Measurements from ENCODE around the gene ZC3HAV1.

Gene ZC3HAV1

DNA sequence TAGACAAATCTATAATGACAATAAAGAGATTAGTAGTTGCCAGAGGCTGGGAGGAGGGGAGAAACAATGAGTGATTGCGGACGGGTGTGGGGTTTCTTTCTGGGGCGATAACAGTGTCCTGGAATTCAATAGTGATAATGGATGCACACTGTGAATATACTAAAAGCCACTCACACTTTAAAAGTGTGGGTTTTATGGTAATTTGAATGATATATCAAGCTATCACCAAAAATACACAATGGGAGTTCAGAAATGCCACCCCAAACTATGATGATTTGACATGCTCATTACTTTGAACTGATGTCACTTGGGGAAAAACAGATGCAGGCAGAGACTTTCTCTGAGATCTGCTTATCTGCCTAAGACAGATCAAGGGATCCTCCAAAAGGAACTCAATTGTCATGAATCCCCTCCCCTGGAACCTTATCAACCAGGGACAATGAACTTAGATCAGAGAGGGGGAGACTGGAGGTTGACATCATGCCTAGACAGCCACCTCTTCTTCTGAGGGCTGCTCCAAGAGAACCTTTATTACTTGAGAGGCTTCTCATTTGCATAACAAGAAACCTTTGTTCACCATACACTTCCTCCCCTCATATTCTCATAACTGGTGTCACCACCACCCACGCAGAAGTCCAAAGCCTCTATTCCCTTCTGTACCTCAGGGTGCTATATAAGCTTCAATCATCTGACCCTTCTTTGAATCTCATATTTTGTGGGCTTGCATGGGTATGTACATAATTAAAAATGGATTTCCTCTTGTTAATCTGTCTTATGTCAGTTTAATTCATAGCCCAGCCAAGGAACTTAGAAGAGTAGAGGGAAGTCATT lies 14.8 kb upstream of the ZC3HAV1 start:
- no peak overlapping the region for H3K4me2 ChIP-seq (ENCODE audit: low read length)
- no peaks in the 10 kb centered on the region for H3K36me3 ChIP-seq (ENCODE audit: insufficient read depth, low read length)
- no peak overlapping the region for H3K4me3 ChIP-seq (ENCODE audit: low read length)
- H3K9ac ChIP-seq (ENCODE audit: low read depth, low read length): no peak overlapping the region
- no peaks in the 10 kb centered on the region for H3K9me3 ChIP-seq (replicated peaks; ENCODE audit: low read length)
- H3K27me3 ChIP-seq (ENCODE audit: control insufficient read depth, insufficient read depth, low read length): peaks cover 36% of the 10 kb centered on the region
- no peaks in the 10 kb centered on the region for H3K4me1 ChIP-seq (ENCODE audit: control insufficient read depth, insufficient read depth, low read length)

DNA sequence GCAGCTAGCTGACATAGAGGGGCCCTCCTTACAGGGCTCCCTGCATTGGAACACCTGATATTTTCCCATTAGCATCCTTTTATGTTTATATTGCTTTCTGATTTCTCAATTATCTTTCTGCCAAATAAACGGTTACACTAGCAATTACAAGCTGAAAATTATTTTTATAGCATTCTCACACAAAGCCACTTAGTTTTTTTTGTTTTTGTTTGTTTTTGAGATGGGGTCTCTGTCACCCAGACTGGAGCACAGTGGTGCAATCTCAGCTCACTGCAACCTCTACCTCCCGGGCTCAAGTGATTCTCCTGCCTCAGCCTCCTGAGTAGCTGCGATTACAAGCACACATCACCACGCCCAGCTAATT lies 9.9 kb upstream of the ZC3HAV1 start:
- Histone ChIP-seq H3K4me3 (ENCODE audit: low read length) (no peak overlapping the region), H3K4me2 (ENCODE audit: low read length) (no peak overlapping the region), H3K36me3 (ENCODE audit: insufficient read depth, low read length) (no peaks in the 10 kb centered on the region), H3K9ac (ENCODE audit: low read depth, low read length) (no peak overlapping the region), H3K27me3 (ENCODE audit: control insufficient read depth, insufficient read depth, low read length) (peaks cover 23% of the 10 kb centered on the region), H3K4me1 (ENCODE audit: control insufficient read depth, insufficient read depth, low read length) (peaks cover 12% of the 10 kb centered on the region), H3K9me3 (replicated peaks; ENCODE audit: low read length) (no peaks in the 10 kb centered on the region)

DNA sequence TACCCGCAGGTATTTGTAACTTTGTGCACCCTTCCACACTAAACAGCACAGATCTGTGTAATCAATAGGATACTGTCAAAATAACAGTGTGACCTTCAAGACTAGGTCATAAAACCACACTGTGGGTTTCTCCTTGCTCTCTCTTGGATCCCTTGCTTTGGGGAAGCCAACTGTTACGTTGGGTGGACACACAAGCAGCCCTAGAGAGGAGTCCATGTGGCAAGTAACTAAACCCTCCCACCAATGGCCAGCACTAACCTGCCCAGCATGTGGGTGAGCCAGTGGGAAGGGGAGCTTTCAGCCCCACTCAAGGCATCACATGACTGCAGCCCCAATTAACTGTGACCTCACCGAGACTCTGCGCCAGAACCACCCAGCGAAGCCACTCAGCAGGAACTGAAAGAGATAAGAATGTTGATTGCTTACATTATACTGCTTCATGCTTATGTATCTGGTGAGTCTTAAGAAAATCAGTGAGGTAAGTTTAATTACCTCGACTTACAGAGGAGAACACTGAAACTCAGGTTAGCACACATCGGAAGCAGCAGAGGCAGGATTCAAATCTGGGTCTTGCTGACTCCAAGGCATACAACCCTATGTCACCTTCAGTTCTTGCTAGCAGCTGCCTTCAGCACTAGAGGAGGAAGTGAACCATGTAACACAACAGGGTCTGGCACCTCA lies 9.4 kb upstream of the ZC3HAV1 start:
- Histone ChIP-seq H3K9me3 (replicated peaks; ENCODE audit: low read length) (no peaks in the 10 kb centered on the region), H3K4me2 (ENCODE audit: low read length) (no peak overlapping the region), H3K9ac (ENCODE audit: low read depth, low read length) (no peak overlapping the region), H3K4me1 (ENCODE audit: control insufficient read depth, insufficient read depth, low read length) (peaks cover 12% of the 10 kb centered on the region), H3K4me3 (ENCODE audit: low read length) (no peak overlapping the region), H3K27me3 (ENCODE audit: control insufficient read depth, insufficient read depth, low read length) (peaks cover 19% of the 10 kb centered on the region), H3K36me3 (ENCODE audit: insufficient read depth, low read length) (no peaks in the 10 kb centered on the region)

DNA sequence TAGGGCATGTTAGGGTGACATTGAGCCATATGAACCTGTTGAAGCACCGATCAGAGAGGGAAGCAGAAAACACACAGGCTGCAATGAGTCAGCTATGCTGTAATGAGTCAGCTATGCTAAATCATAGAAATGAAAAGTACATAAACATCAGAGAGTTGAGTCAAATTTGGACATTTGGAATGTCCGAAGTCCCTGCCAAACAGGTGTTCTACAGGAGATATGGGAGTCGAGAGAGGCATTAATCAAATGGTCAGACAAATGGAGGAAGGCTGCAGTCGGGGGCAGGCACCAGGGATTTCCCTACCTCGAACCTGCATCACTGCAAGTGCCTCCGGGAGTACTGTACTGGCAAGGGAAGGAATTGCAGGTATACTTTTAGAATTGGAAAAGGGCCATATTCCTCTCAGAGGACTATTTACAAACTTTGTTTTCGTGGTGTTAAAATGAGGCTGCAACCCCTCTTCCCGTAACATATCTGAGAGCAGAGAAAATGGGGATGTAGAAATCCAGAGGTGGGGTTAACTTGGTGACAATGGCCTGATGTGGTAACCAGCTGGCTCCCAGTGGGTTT lies 8.8 kb upstream of the ZC3HAV1 start:
- Histone ChIP-seq H3K4me3 (ENCODE audit: low read length) (no peak overlapping the region), H3K36me3 (ENCODE audit: insufficient read depth, low read length) (no peaks in the 10 kb centered on the region), H3K27me3 (ENCODE audit: control insufficient read depth, insufficient read depth, low read length) (peaks cover 13% of the 10 kb centered on the region), H3K9ac (ENCODE audit: low read depth, low read length) (no peak overlapping the region), H3K4me1 (ENCODE audit: control insufficient read depth, insufficient read depth, low read length) (peaks cover 12% of the 10 kb centered on the region), H3K9me3 (replicated peaks; ENCODE audit: low read length) (no peaks in the 10 kb centered on the region), H3K4me2 (ENCODE audit: low read length) (peak overlapping the region; percentile 27)

DNA sequence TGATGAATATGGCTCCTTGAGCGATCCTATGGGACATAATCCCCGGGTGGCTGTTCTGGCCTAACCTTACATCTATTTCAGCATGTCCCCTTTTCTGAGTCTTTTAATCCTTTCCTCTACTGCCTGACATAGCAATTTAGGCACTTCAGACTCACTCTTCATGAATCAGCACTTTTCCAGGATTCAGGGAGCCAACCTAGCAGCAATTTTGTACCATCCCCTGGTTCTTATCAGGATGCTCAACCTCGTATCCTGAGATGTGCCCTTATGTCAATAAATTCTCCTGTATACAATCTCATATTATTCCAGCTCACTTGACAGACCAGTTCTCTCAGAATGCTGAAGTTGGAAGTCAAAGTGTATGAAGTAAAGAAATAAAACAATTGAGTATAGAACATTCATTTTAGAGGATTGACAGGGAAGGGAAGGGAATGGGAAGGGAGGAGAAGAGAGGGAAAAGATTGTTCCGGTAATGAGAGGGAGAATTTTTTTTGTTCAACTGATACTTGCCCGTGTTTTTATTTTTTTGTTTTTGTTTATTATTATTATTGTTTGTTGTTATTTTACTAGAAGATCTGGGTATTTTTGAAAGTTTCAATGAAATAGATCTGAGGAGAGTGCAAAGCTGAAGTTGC lies 8.2 kb upstream of the ZC3HAV1 start:
- no peaks in the 10 kb centered on the region for H3K9me3 ChIP-seq (replicated peaks; ENCODE audit: low read length)
- no peaks in the 10 kb centered on the region for H3K36me3 ChIP-seq (ENCODE audit: insufficient read depth, low read length)
- no peak overlapping the region for H3K4me2 ChIP-seq (ENCODE audit: low read length)
- H3K9ac ChIP-seq (ENCODE audit: low read depth, low read length): no peak overlapping the region
- H3K4me3 ChIP-seq (ENCODE audit: low read length): no peak overlapping the region
- H3K27me3 ChIP-seq (ENCODE audit: control insufficient read depth, insufficient read depth, low read length): peaks cover 9% of the 10 kb centered on the region
- H3K4me1 ChIP-seq (ENCODE audit: control insufficient read depth, insufficient read depth, low read length): peaks cover 12% of the 10 kb centered on the region

DNA sequence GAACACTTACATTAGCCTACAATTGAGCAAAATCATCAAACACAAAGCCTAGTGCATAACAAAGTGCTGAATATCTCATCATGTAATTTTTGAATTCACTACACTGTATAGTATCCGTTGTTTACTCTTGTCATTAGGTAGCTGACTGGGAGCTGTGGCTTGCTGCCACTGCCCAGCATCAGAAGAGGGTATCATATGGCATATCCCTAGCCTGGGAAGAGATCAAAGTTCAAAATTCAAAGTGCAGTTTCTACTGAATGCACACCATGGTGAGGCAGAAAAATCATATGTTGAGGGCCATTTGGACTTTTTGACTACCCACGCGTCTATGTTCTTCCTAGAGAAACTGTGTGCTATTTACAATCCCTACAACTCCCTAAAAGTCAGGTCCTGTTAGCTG lies 7.5 kb upstream of the ZC3HAV1 start:
- peaks cover 5% of the 10 kb centered on the region for H3K27me3 ChIP-seq (ENCODE audit: control insufficient read depth, insufficient read depth, low read length)
- no peak overlapping the region for H3K4me3 ChIP-seq (ENCODE audit: low read length)
- peaks cover 12% of the 10 kb centered on the region for H3K4me1 ChIP-seq (ENCODE audit: control insufficient read depth, insufficient read depth, low read length)
- no peaks in the 10 kb centered on the region for H3K9me3 ChIP-seq (replicated peaks; ENCODE audit: low read length)
- H3K4me2 ChIP-seq (ENCODE audit: low read length): no peak overlapping the region
- H3K9ac ChIP-seq (ENCODE audit: low read depth, low read length): no peak overlapping the region
- H3K36me3 ChIP-seq (ENCODE audit: insufficient read depth, low read length): no peaks in the 10 kb centered on the region

DNA sequence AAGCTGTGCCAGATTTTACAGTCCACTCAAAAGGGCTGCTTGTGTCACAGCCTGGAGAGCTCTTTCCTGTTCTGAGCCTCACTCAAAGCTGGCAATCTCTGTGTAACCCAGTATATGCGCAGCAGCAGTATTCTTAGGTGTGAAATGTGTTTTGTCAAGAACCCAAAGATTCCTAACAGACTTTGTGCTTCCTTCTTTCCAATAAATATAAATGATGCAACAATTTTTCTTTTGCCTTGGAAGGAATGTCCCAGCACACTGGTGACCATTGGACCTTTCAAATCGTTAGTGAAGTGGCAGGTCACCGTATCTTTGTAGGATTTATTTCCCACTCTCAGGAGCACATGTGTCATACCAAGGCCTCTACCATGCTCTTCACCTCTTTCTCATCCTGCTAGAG lies 5.6 kb upstream of the ZC3HAV1 start:
- Histone ChIP-seq H3K4me1 (ENCODE audit: control insufficient read depth, insufficient read depth, low read length) (peaks cover 13% of the 10 kb centered on the region), H3K4me2 (ENCODE audit: low read length) (no peak overlapping the region), H3K9me3 (replicated peaks; ENCODE audit: low read length) (no peaks in the 10 kb centered on the region), H3K4me3 (ENCODE audit: low read length) (no peak overlapping the region), H3K36me3 (ENCODE audit: insufficient read depth, low read length) (no peaks in the 10 kb centered on the region), H3K9ac (ENCODE audit: low read depth, low read length) (no peak overlapping the region), H3K27me3 (ENCODE audit: control insufficient read depth, insufficient read depth, low read length) (peaks cover 2% of the 10 kb centered on the region)

DNA sequence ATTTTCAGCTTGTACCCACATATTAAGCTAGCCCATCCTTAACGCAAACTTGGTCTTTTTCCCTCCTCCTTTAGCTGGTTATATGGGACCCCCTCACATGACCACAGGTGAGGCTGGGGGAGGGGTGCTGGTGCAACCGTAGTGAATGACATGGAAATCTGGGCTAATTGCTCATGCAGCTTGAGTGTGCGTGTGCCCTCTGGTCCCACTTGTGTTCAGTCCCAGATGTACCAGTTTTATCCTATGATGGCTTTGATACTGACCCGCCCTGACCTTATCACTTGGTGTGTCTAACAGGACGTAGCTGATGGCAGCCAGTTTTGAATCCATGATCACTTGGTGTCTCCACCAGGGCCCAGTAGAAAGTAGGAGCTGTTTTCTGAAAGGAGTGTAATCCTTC lies 5.1 kb upstream of the ZC3HAV1 start:
- peaks cover 17% of the 10 kb centered on the region for H3K4me1 ChIP-seq (ENCODE audit: control insufficient read depth, insufficient read depth, low read length)
- no peaks in the 10 kb centered on the region for H3K9me3 ChIP-seq (replicated peaks; ENCODE audit: low read length)
- H3K4me3 ChIP-seq (ENCODE audit: low read length): no peak overlapping the region

DNA sequence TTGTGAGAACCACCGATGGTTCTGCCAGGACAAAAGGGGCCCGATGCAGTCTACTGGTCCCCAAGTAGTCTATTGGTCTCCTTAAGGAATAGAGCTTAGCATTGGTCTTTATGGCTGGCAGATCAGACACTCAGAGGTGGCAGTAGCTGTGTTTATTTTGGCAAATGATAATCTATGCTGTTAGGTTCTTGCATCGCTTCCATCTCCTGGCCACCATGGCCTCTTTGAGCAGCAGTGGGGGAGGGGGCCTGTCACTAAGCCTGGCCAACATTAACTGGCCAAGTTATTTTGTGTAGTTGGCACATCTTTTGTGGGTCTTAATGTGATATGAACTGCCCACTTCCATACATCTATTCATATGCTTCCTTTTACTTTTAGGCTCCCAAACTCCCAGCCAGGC lies 4.5 kb upstream of the ZC3HAV1 start:
- H3K4me3 ChIP-seq (ENCODE audit: low read length): no peak overlapping the region

More for the DNA sequence above, 5.1 kb upstream of the ZC3HAV1 start:
- Histone ChIP-seq H3K27me3 (ENCODE audit: control insufficient read depth, insufficient read depth, low read length) (peaks cover 2% of the 10 kb centered on the region), H3K4me2 (ENCODE audit: low read length) (no peak overlapping the region), H3K9ac (ENCODE audit: low read depth, low read length) (no peak overlapping the region), H3K36me3 (ENCODE audit: insufficient read depth, low read length) (no peaks in the 10 kb centered on the region)

DNA sequence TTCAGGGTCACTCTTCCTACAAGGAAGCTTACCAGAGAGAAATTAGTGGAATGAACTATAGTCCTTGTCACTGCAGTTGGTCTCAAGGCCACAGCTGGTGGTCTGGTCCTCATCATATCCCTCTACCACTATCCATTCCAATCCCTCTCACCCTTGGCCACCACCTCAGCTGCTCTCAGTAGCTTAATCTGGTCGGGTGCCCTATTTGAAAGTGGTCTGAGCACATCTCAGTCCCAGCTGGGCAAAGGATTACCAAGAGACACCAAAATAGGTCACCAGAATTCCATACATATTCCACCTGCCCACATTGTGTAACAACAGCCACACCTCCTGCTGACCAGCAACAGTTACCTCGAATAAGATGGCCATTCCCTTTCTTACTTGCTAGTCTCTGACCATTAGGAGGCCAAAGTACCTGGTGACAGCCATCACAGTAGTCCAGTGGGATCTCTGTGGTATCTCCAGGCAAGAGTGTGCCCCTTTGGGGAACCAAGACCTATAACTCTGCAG lies 3.3 kb upstream of the ZC3HAV1 start:
- no peaks in the 10 kb centered on the region for H3K36me3 ChIP-seq (ENCODE audit: insufficient read depth, low read length)
- H3K4me3 ChIP-seq (ENCODE audit: low read length): no peak overlapping the region
- peaks cover 10% of the 10 kb centered on the region for H3K4me1 ChIP-seq (ENCODE audit: control insufficient read depth, insufficient read depth, low read length)
- no peak overlapping the region for H3K4me2 ChIP-seq (ENCODE audit: low read length)
- H3K9ac ChIP-seq (ENCODE audit: low read depth, low read length): no peak overlapping the region
- peaks cover 2% of the 10 kb centered on the region for H3K27me3 ChIP-seq (ENCODE audit: control insufficient read depth, insufficient read depth, low read length)
- H3K9me3 ChIP-seq (replicated peaks; ENCODE audit: low read length): no peaks in the 10 kb centered on the region

More for the DNA sequence above, 4.5 kb upstream of the ZC3HAV1 start:
- H3K36me3 ChIP-seq (ENCODE audit: insufficient read depth, low read length): no peaks in the 10 kb centered on the region
- peaks cover 2% of the 10 kb centered on the region for H3K27me3 ChIP-seq (ENCODE audit: control insufficient read depth, insufficient read depth, low read length)
- no peaks in the 10 kb centered on the region for H3K9me3 ChIP-seq (replicated peaks; ENCODE audit: low read length)
- no peak overlapping the region for H3K9ac ChIP-seq (ENCODE audit: low read depth, low read length)
- no peak overlapping the region for H3K4me2 ChIP-seq (ENCODE audit: low read length)
- peaks cover 17% of the 10 kb centered on the region for H3K4me1 ChIP-seq (ENCODE audit: control insufficient read depth, insufficient read depth, low read length)

DNA sequence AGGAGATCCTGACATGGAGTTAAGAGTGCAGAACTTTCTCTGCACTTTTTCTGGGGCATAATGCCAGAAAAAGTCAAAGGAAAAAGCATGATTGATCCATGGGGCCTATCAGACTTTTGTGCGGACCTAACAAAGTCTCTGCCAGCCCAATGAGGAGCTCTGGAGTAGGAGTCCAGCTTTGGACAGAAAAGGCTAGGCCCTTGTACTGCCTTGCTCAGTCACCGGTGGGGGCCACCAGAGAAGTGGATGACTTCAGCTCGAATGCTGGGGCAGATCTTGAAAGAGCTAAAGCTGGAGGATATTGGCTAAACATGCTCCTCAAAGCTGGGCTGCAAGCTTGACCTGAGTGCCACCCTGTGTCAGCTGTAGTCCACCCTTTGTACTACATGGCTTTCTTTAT lies 2.8 kb upstream of the ZC3HAV1 start:
- Histone ChIP-seq H3K36me3 (ENCODE audit: insufficient read depth, low read length) (no peaks in the 10 kb centered on the region), H3K9ac (ENCODE audit: low read depth, low read length) (no peak overlapping the region), H3K4me2 (ENCODE audit: low read length) (no peak overlapping the region), H3K27me3 (ENCODE audit: control insufficient read depth, insufficient read depth, low read length) (peaks cover 2% of the 10 kb centered on the region), H3K4me1 (ENCODE audit: control insufficient read depth, insufficient read depth, low read length) (peaks cover 8% of the 10 kb centered on the region), H3K9me3 (replicated peaks; ENCODE audit: low read length) (no peaks in the 10 kb centered on the region), H3K4me3 (ENCODE audit: low read length) (no peak overlapping the region)
